CD4-positive, alpha-beta T cell (primary cell): ENCODE data around the gene COG7. TPM values are rescaled to one million over a fixed set of nuclear protein-coding genes. Genes with fewer than 3 reads are reported as not detected.

Experiments used
- ATAC-seq: fragments of 200-7000 bp; cut with Tn5 transposase; one replicate; pipeline ENCODE4 v1.10.0; 2022; ENCODE audit warnings: mild to moderate bottlenecking; ENCODE audit not compliant: poor library complexity
- CTCF ChIA-PET: fragments of 350-600 bp; sonication (Branson Sonifier 250); formaldehyde crosslinking; loops from one replicate; lab custom pipeline; 2021; ENCODE audit warnings: antibody characterized with exemption, inconsistent platforms; lab: Charles Lee
- POLR2A ChIA-PET: fragments of 350-600 bp; sonication (Branson Sonifier 250); formaldehyde crosslinking; loops from one replicate; lab custom pipeline; 2021; ENCODE audit warnings: antibody characterized with exemption, inconsistent platforms; lab: Charles Lee
- DNase-seq, 14 experiments: peaks; one replicate each; pipeline ENCODE4 v3.0.0-alpha.2; 2013 to 2020; ENCODE audit warnings: mixed read lengths in 2 of 14
- H3K27ac ChIP-seq, 2 donors: one replicate each; pipeline versions ENCODE4 v1.5.1 to v1.7.0; 2013; ENCODE audit warnings: low read length in 2 of 2, low read depth in 1 of 2, mild to moderate bottlenecking in 1 of 2
- H3K27me3 ChIP-seq, 2 experiments: 1 replicate in 1 of 2; 2 replicates in 1 of 2; pipeline versions ENCODE4 v1.6.1 to v1.7.0; 2013; ENCODE audit warnings: low read length in 2 of 2, control low read depth in 1 of 2, mild to moderate bottlenecking in 1 of 2, moderate library complexity in 1 of 2; ENCODE audit not compliant: insufficient read depth in 2 of 2, control insufficient read depth in 1 of 2
- H3K36me3 ChIP-seq: one replicate; pipeline ENCODE4 v1.6.1; 2013; ENCODE audit warnings: low read length, control low read depth; ENCODE audit not compliant: insufficient read depth
- H3K4me1 ChIP-seq: one replicate; pipeline ENCODE4 v1.6.1; 2013; ENCODE audit warnings: low read length, control low read depth; ENCODE audit not compliant: insufficient read depth
- H3K4me3 ChIP-seq: one replicate; pipeline ENCODE4 v1.5.1; 2013; ENCODE audit warnings: mild to moderate bottlenecking, low read length, moderate library complexity
- H3K9me3 ChIP-seq, 2 experiments: 1 replicate in 1 of 2; 2 replicates in 1 of 2; pipeline versions ENCODE4 v1.6.1 to v1.7.0; 2013; ENCODE audit warnings: low read length in 2 of 2, mild to moderate bottlenecking in 2 of 2, control low read depth in 1 of 2, moderate library complexity in 1 of 2; ENCODE audit not compliant: control insufficient read depth in 1 of 2, insufficient read depth in 1 of 2
- H3K27ac Mint-ChIP-seq: one replicate; pipeline ENCODE4 v1.8.0; 2020; ENCODE audit warnings: mixed read lengths
- H3K27me3 Mint-ChIP-seq: one replicate; pipeline ENCODE4 v1.8.0; 2021; ENCODE audit warnings: mixed read lengths
- H3K36me3 Mint-ChIP-seq: one replicate; pipeline ENCODE4 v1.8.0; 2021; ENCODE audit warnings: low read depth, mixed read lengths
- H3K4me1 Mint-ChIP-seq: one replicate; pipeline ENCODE4 v1.8.0; 2021; ENCODE audit warnings: low read depth, mixed read lengths
- H3K4me3 Mint-ChIP-seq: one replicate; pipeline ENCODE4 v1.8.0; 2020; ENCODE audit warnings: mild to moderate bottlenecking, mixed read lengths
- H3K9me3 Mint-ChIP-seq: one replicate; pipeline ENCODE4 v1.8.0; 2020; ENCODE audit warnings: mixed read lengths
- CTCF ChIP-seq: fragments of 200-600 bp; IDR thresholded peaks from one replicate; pipeline ENCODE4 v1.8.0; 2022; ENCODE audit warnings: antibody characterized with exemption, mild to moderate bottlenecking
- intact Hi-C, 2 experiments: fragments of 100-400 bp; cut with DNase I in 1 of 2; cut with micrococcal nuclease in 1 of 2; formaldehyde crosslinking; loops; one replicate each; pipeline versions ENCODE4 v1.15.1 to v1.9.0; 2023 to 2025; cut with DNase I, micrococcal nuclease
- polyA plus RNA-seq, 2 donors: library from polyadenylated mRNA; unstranded; fragments of 120-200 nt; gene quantifications; one replicate each; pipeline ENCODE4 v1.2.1, GENCODE V29; 2013
- total RNA-seq, 174 experiments: library from RNA in 2 of 174; stranded (reverse) in 2 of 174; gene quantifications; one replicate each; pipeline ENCODE4 v1.2.3 and lab custom pipeline; 2021 to 2026

COG7 gene
- total RNA-seq, result 10 to 100 TPM; 12.6 to 13.6 TPM
- polyA plus RNA-seq (2013, experiment 1 of 2), result 12.8 TPM
- 19.1 TPM for polyA plus RNA-seq (2013, experiment 2 of 2)
- total RNA-seq (lab: John Stamatoyannopoulos, UW), result 5.7 to 32.7 (median 21.8) reads per million in 172 experiments

- H3K4me1 Mint-ChIP-seq, result peaks cover 40% of the 10 kb centered on the region
- Histone ChIP-seq H3K27me3 (no peaks in the 10 kb centered on the region), H3K4me1 (peaks cover 15% of the 10 kb centered on the region), H3K36me3 (no peaks in the 10 kb centered on the region), H3K27ac (peak within 1 kb of the TSS in 1 of 2 donors; percentile 13), H3K4me3 (peak within 1 kb of the TSS; percentile 93), H3K9me3 (no peaks in the 10 kb centered on the region)
- ChIA-PET CTCF (interaction anchor here (1.5 kb wide), 1 partner anchor 144 kb away, joined by 3 read pairs; no protein-coding TSS in a partner anchor), POLR2A (interaction anchor here (1.6 kb wide), 1 partner anchor 10 kb away, joined by 3 read pairs; no protein-coding TSS in a partner anchor)
- intact Hi-C loops, result loop anchor here (2.0 to 10.0 kb wide), 5 partner anchors 52 to 190 kb away; partner anchors contain the start of genes DCTN5 (in 1 of the 2), EARS2 (in 1 of the 2), PALB2 (in 1 of the 2) and UBFD1 (in 1 of the 2)
- H3K9me3 Mint-ChIP-seq, result no peaks in the 10 kb centered on the region
- no peaks in the 10 kb centered on the region for H3K27me3 Mint-ChIP-seq
- TF ChIP-seq CTCF, result no peak
- peak within 1 kb of the TSS; percentile 94 for H3K4me3 Mint-ChIP-seq
- peaks cover 21% of the 10 kb centered on the region for H3K36me3 Mint-ChIP-seq
- H3K27ac Mint-ChIP-seq, result peak within 1 kb of the TSS; percentile 79
- peak; percentile 89 for ATAC-seq
- peak; percentile 74 to 88 (median 78) for DNase-seq
These were observed at the start of gene COG7 for GRCh38 chr16:23452572-23453337. Gene COG7 (minus strand): TSS chr16:23453189. CDS start chr16:23452994, 195 bp downstream.

GRCh38 chr16:23502466-23502865 is 49.5 kb upstream of the COG7 start:
- no peaks in the 10 kb centered on the region for H3K27me3 ChIP-seq
- peaks cover 82% of the 10 kb centered on the region for H3K4me1 Mint-ChIP-seq
- H3K27me3 Mint-ChIP-seq, result no peaks in the 10 kb centered on the region
- H3K36me3 Mint-ChIP-seq, result peaks cover 13% of the 10 kb centered on the region
- no peaks in the 10 kb centered on the region for H3K9me3 Mint-ChIP-seq
- intact Hi-C loops, result loop anchor here in 1 of 2 experiments (10.0 kb wide), 1 partner anchor 48 kb away; the partner anchor contains the start of gene COG7
- H3K4me3 ChIP-seq, result no peak overlapping the region
- peaks cover 15% of the 10 kb centered on the region for H3K36me3 ChIP-seq
- ChIA-PET CTCF (no interaction called here), POLR2A (no interaction called here)
- DNase-seq (no peak), ATAC-seq (no peak)
- H3K27ac ChIP-seq, result no peak overlapping the region
- H3K27ac Mint-ChIP-seq, result no peak overlapping the region
- no peak for TF ChIP-seq CTCF
- H3K9me3 ChIP-seq, result no peaks in the 10 kb centered on the region
- H3K4me3 Mint-ChIP-seq, result no peak overlapping the region
- H3K4me1 ChIP-seq, result peaks cover 54% of the 10 kb centered on the region

GRCh38 chr16:23501291-23501690 is 48.3 kb upstream of the COG7 start:
- no peaks in the 10 kb centered on the region for H3K27me3 ChIP-seq
- no peak for TF ChIP-seq CTCF
- H3K36me3 Mint-ChIP-seq, result peaks cover 19% of the 10 kb centered on the region
- H3K4me3 ChIP-seq, result no peak overlapping the region
- ATAC-seq (no peak), DNase-seq (no peak)
- intact Hi-C loops, result loop anchor here in 1 of 2 experiments (10.0 kb wide), 1 partner anchor 46 kb away; the partner anchor contains the start of gene COG7
- no peaks in the 10 kb centered on the region for H3K9me3 ChIP-seq
- no peak overlapping the region for H3K27ac ChIP-seq
- H3K4me3 Mint-ChIP-seq, result no peak overlapping the region
- no peaks in the 10 kb centered on the region for H3K9me3 Mint-ChIP-seq
- ChIA-PET POLR2A (no interaction called here), CTCF (no interaction called here)
- H3K27me3 Mint-ChIP-seq, result no peaks in the 10 kb centered on the region
- H3K36me3 ChIP-seq, result peaks cover 15% of the 10 kb centered on the region
- peaks cover 50% of the 10 kb centered on the region for H3K4me1 ChIP-seq
- peaks cover 80% of the 10 kb centered on the region for H3K4me1 Mint-ChIP-seq
- H3K27ac Mint-ChIP-seq, result no peak overlapping the region
